Sigmoid colon (tissue), 7 donors: ENCODE measurements around the gene PRKAG2. TPM values are rescaled to one million over a fixed set of nuclear protein-coding genes. Genes with fewer than 3 reads are reported as not detected.

Source experiments
- DNase-seq: peaks from one replicate; pipeline ENCODE4 v3.0.0-alpha.2; 2019
- H3K27ac ChIP-seq, 4 donors: fragments of 200-600 bp; sonication (generic); one replicate each; pipeline ENCODE4 v1.5.1; 2016 to 2019; ENCODE audit warnings: mild to moderate bottlenecking in 1 of 4
- H3K27me3 ChIP-seq, 3 donors: fragments of 200-600 bp; sonication (generic); one replicate each; pipeline ENCODE4 v1.5.1; 2019; ENCODE audit warnings: mild to moderate bottlenecking in 1 of 3
- H3K36me3 ChIP-seq, 4 donors: fragments of 200-600 bp; sonication (generic); one replicate each; pipeline ENCODE4 v1.5.1; 2016 to 2019
- H3K4me1 ChIP-seq, 4 donors: fragments of 200-600 bp; sonication (generic); one replicate each; pipeline ENCODE4 v1.5.1; 2017 to 2019
- H3K4me3 ChIP-seq, 4 donors: fragments of 200-600 bp; sonication (generic); one replicate each; pipeline ENCODE4 v1.5.1; 2017 to 2019; ENCODE audit warnings: mild to moderate bottlenecking in 2 of 4, moderate library complexity in 1 of 4
- H3K9me3 ChIP-seq, 4 donors: fragments of 200-600 bp in 3 of 4; sonication (generic) in 3 of 4; one replicate each; pipeline versions ENCODE4 v1.5.1 to v1.6.1; 2013 to 2019
- CTCF ChIP-seq, 4 experiments: fragments of 450-650 bp in 3 of 4; fragments of 200-600 bp in 1 of 4; IDR thresholded peaks; one replicate each; pipeline ENCODE4 v1.5.1; 2016 to 2019; ENCODE audit warnings: antibody characterized with exemption in 4 of 4, mild to moderate bottlenecking in 3 of 4, moderate library complexity in 2 of 4
- EP300 ChIP-seq, 4 donors: sonication (generic); formaldehyde crosslinking; IDR thresholded peaks; one replicate each; pipeline ENCODE4 v1.6.1; 2017; ENCODE audit warnings: antibody characterized with exemption in 4 of 4
- POLR2A ChIP-seq, 2 donors: fragments of 450-650 bp; IDR thresholded peaks; one replicate each; pipeline ENCODE4 v1.6.1; 2016; ENCODE audit warnings: antibody characterized with exemption in 2 of 2, mild to moderate bottlenecking in 2 of 2, moderate library complexity in 2 of 2
- POLR2AphosphoS5 ChIP-seq, 4 donors: sonication (generic); formaldehyde crosslinking; IDR thresholded peaks; one replicate each; pipeline ENCODE4 v1.6.1; 2017; ENCODE audit warnings: antibody characterized with exemption in 4 of 4
- whole genome bisulfite sequencing, 2 donors: extraction: QIAGEN DNeasy Blood & Tissue Kit; methylation state at CpG; one replicate each; pipeline ENCODE4 v1.1.7; 2013; 5-methylcytosine and 5-hydroxymethylcytosine counted together
- intact Hi-C: fragments of 100-400 bp; cut with DNase I; formaldehyde crosslinking; loops from one replicate; pipeline ENCODE4 v1.15.1; 2023
- polyA plus RNA-seq, 3 donors: library from polyadenylated mRNA; stranded (reverse); fragments of 200-250 nt; gene quantifications; one replicate each; pipeline ENCODE4 v1.2.3, GENCODE V29; 2013
- total RNA-seq, 4 donors: library from RNA; depleted of rRNA; stranded (reverse); fragments of >200 nt; gene quantifications; one replicate each; pipeline ENCODE4 v1.1.0, GENCODE V29; 2016
- donor health status: healthy with polysubstance abuse.
- donor health status: Bipolar disorder and iron deficiency.
- donor health status: healthy.

PRKAG2 gene
- total and polyA plus RNA-seq, 7 donors, result 19.2 to 51.2 (median 37.1) TPM

- intact Hi-C loops, result no loop called here
- no peak for DNase-seq
- H3K4me3 ChIP-seq, result no peak overlapping the region
- H3K27ac ChIP-seq, result peak overlapping the region in 2 of 4 donors; percentile 3 to 64
- TF ChIP-seq POLR2A (IDR thresholded peaks at IDR 0.05) (no peak), CTCF (IDR thresholded peaks at IDR 0.05) (no peak), EP300 (IDR thresholded peaks at IDR 0.05) (no peak), POLR2AphosphoS5 (IDR thresholded peaks at IDR 0.05) (no peak)
- no peaks in the 10 kb centered on the region for H3K36me3 ChIP-seq
- H3K9me3 ChIP-seq, result no peaks in the 10 kb centered on the region
- H3K27me3 ChIP-seq, result no peaks in the 10 kb centered on the region
- peaks cover 0 to 28% (median 15%) of the 10 kb centered on the region in 4 donors for H3K4me1 ChIP-seq
- WGBS, 2 donors, result 90 to 92% methylated on average over 18 of the region's 18 CpGs
These were observed 82.9 kb downstream of the PRKAG2 start for GRCh38 chr7:151793991-151794507.

GRCh38 chr7:151793531-151793951, 83.4 kb downstream of the PRKAG2 start:
- Histone ChIP-seq H3K4me1 (peaks cover 0 to 28% (median 15%) of the 10 kb centered on the region in 4 donors), H3K27ac (peak overlapping the region in 1 of 4 donors; percentile 64), H3K9me3 (no peaks in the 10 kb centered on the region), H3K36me3 (no peaks in the 10 kb centered on the region), H3K4me3 (no peak overlapping the region), H3K27me3 (no peaks in the 10 kb centered on the region)
- peak; percentile 74 for DNase-seq
- 88 to 90% methylated on average over 14 of the region's 14 CpGs for WGBS, 2 donors
- intact Hi-C loops, result no loop called here
- TF ChIP-seq POLR2AphosphoS5 (IDR thresholded peaks at IDR 0.05) (peak in 1 of 4 donors; percentile 11), POLR2A (IDR thresholded peaks at IDR 0.05) (no peak)

DNA sequence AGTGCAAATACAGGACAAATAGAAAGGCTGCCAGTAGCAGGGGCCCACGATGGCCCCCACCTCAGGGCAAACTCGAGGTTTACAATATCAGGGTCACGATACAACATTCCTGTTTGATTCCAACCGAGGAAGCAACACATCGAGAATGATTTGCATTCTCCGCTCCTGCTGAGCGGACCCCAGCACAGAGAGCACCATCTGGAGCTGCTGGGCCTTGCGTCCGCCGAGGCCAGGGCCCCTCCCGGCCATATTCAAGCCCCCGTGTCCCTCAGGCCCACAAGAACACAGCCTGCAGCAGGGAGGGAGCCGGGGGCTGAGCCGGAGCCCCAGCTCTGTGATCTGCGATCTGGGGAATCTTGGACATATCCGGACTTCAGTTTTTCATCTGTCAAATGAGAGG, 84.3 kb downstream of the PRKAG2 start:
- Histone ChIP-seq H3K4me1 (peaks cover 0 to 23% (median 15%) of the 10 kb centered on the region in 4 donors), H3K27ac (no peak overlapping the region), H3K36me3 (no peaks in the 10 kb centered on the region), H3K27me3 (no peaks in the 10 kb centered on the region), H3K9me3 (no peaks in the 10 kb centered on the region), H3K4me3 (no peak overlapping the region)
- 87 to 88% methylated on average over 16 of the region's 16 CpGs for whole genome bisulfite sequencing, 2 donors
- DNase-seq, result no peak
- TF ChIP-seq CTCF (IDR thresholded peaks at IDR 0.05), result no peak
- TF ChIP-seq POLR2AphosphoS5 (IDR thresholded peaks at IDR 0.05), result no peak
- TF ChIP-seq POLR2A (IDR thresholded peaks at IDR 0.05), result no peak
- TF ChIP-seq EP300 (IDR thresholded peaks at IDR 0.05), result no peak
- intact Hi-C loops, result no loop called here

DNA sequence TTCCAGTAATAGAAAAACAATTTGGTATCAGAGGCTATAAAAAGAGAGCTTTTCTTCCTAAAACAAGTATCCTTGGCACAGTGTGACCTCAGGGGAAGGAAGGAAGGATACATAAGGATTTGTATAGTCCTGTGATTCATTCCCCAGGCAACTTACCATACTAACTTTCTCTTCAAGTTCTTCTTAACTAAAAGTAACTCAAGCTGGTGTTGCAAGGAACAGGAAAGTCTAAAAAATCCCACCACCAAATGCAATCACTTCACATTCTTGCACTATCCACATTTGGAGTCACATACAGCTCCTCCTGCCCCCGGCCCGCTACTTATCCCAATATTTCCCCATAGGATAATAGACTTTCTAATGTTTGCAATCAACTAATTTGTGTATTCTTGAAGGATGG, 84.8 kb downstream of the PRKAG2 start:
- Histone ChIP-seq H3K27me3 (no peaks in the 10 kb centered on the region), H3K27ac (no peak overlapping the region), H3K4me1 (peaks cover 0 to 18% (median 10%) of the 10 kb centered on the region in 4 donors), H3K36me3 (no peaks in the 10 kb centered on the region), H3K9me3 (no peaks in the 10 kb centered on the region), H3K4me3 (no peak overlapping the region)
- intact Hi-C loops, result no loop called here
- DNase-seq, result no peak
- 94 to 95% methylated on average over 2 of the region's 2 CpGs for WGBS, 2 donors
- TF ChIP-seq POLR2AphosphoS5 (IDR thresholded peaks at IDR 0.05), result no peak
- TF ChIP-seq CTCF (IDR thresholded peaks at IDR 0.05), result no peak
- TF ChIP-seq POLR2A (IDR thresholded peaks at IDR 0.05), result no peak
- no peak for TF ChIP-seq EP300 (IDR thresholded peaks at IDR 0.05)

- TF ChIP-seq POLR2A (IDR thresholded peaks at IDR 0.05), result no peak
- TF ChIP-seq CTCF (IDR thresholded peaks at IDR 0.05), result no peak
- no peak for TF ChIP-seq POLR2AphosphoS5 (IDR thresholded peaks at IDR 0.05)
- no peak for TF ChIP-seq EP300 (IDR thresholded peaks at IDR 0.05)
- Histone ChIP-seq H3K36me3 (no peaks in the 10 kb centered on the region), H3K4me1 (peaks cover 0 to 7% (median under 1%) of the 10 kb centered on the region in 4 donors), H3K27me3 (no peaks in the 10 kb centered on the region), H3K9me3 (no peaks in the 10 kb centered on the region), H3K27ac (no peak overlapping the region), H3K4me3 (no peak overlapping the region)
- intact Hi-C loops, result no loop called here
- WGBS, 2 donors, result 89 to 94% methylated on average over 19 of the region's 19 CpGs
- DNase-seq, result peak; percentile 47
These were observed 85.9 kb downstream of the PRKAG2 start for GRCh38 chr7:151790830-151791620.
